GM12878 (cell line): Measurements from ENCODE around the gene SHMT1. TPM values are rescaled to one million over a fixed set of nuclear protein-coding genes. Genes with fewer than 3 reads are reported as not detected.
A peak's percentile ranks its signal among the peaks of the same experiment; 100 is the strongest.

Experiments
- ATF7 ChIP-seq: fragments of 450-650 bp; IDR thresholded peaks from 2 replicates; pipeline ENCODE4 v1.6.1; 2016; ENCODE audit warnings: low read depth, mild to moderate bottlenecking
- CBFB ChIP-seq: IDR thresholded peaks from 2 replicates; pipeline ENCODE4 v1.6.1; 2016; ENCODE audit warnings: antibody characterized with exemption, low read depth
- CBX5 ChIP-seq: sonication (generic); IDR thresholded peaks from 2 replicates; pipeline ENCODE4 v1.6.1; 2016; ENCODE audit warnings: low read depth, moderate library complexity, mild to moderate bottlenecking, inconsistent platforms
- CEBPZ ChIP-seq: fragments of 150-350 bp; IDR thresholded peaks from 2 replicates; pipeline ENCODE4 v1.6.1; 2016; ENCODE audit warnings: low read depth, low read length
- CREM ChIP-seq: IDR thresholded peaks from 2 replicates; pipeline ENCODE4 v1.6.1; 2014; ENCODE audit warnings: antibody characterized with exemption, low read depth
- DPF2 ChIP-seq: fragments of 450-650 bp; IDR thresholded peaks from 2 replicates; pipeline ENCODE4 v1.6.1; 2017; ENCODE audit warnings: mild to moderate bottlenecking
- GATAD2B ChIP-seq: fragments of 450-650 bp; conservative IDR thresholded peaks from 2 replicates; pipeline ENCODE4 v1.6.1; 2017; ENCODE audit warnings: low read depth, mild to moderate bottlenecking, moderate library complexity
- HDAC6 ChIP-seq: fragments of 200-600 bp; sonication (generic); IDR thresholded peaks from one replicate; pipeline ENCODE4 v1.8.0; 2017; ENCODE audit warnings: antibody characterized with exemption; ENCODE audit not compliant: unreplicated experiment
- JUNB ChIP-seq: IDR thresholded peaks from 2 replicates; pipeline ENCODE4 v1.6.1; 2016; ENCODE audit warnings: antibody characterized with exemption, mild to moderate bottlenecking
- MAX ChIP-seq: IDR thresholded peaks from 2 replicates; pipeline ENCODE4 v1.6.1; 2012; ENCODE audit warnings: low read depth, low read length, improper control_type of control experiment
- MXI1 ChIP-seq: fragments of 150-350 bp; IDR thresholded peaks from 2 replicates; pipeline ENCODE4 v1.6.1; 2011; ENCODE audit warnings: low read depth, mild to moderate bottlenecking, inconsistent platforms, low read length, improper control_type of control experiment
- NBN ChIP-seq: fragments of 450-650 bp; IDR thresholded peaks from 2 replicates; pipeline ENCODE4 v1.6.1; 2016
- NFYA ChIP-seq: IDR thresholded peaks from 2 replicates; pipeline ENCODE4 v1.6.1; 2011; ENCODE audit warnings: low read depth, mild to moderate bottlenecking, low read length, improper control_type of control experiment, borderline replicate concordance
- POU2F2 ChIP-seq: IDR thresholded peaks from 3 replicates; pipeline ENCODE4 v1.6.1; 2011; ENCODE audit warnings: low read depth, mild to moderate bottlenecking, low read length, borderline replicate concordance
- RFX5 ChIP-seq: IDR thresholded peaks from 2 replicates; pipeline ENCODE4 v1.6.1; 2011; ENCODE audit warnings: low read depth, low read length, improper control_type of control experiment
- SIN3A ChIP-seq: IDR thresholded peaks from 2 replicates; pipeline ENCODE4 v1.6.1; 2012; ENCODE audit warnings: low read depth, low read length, improper control_type of control experiment
- USF1 ChIP-seq: IDR thresholded peaks from 2 replicates; pipeline ENCODE4 v1.6.1; 2011; ENCODE audit warnings: borderline replicate concordance, low read depth, mild to moderate bottlenecking, moderate library complexity, mixed read lengths, low read length; ENCODE audit not compliant: insufficient read depth; ENCODE audit errors: extremely low read length
- ZNF274 ChIP-seq: IDR thresholded peaks from one replicate; pipeline ENCODE4 v1.8.0; 2011; ENCODE audit not compliant: insufficient read length, insufficient read depth
- ZSCAN29 ChIP-seq: fragments of 450-650 bp; IDR thresholded peaks from 2 replicates; pipeline ENCODE4 v1.6.1; 2017; ENCODE audit warnings: mild to moderate bottlenecking, moderate library complexity
- polyA plus RNA-seq, 11 experiments: library from polyadenylated mRNA; depleted of rRNA in 4 of 11; unstranded in 6 of 11; stranded (reverse) in 5 of 11; fragments of >200 nt; fragmentation: Nextera tagmentation in 4 of 11; fragmentation: Illumina TruSeq in 1 of 11; extraction: Ambion mirVana in 4 of 11; extraction: Trizol in 1 of 11; gene quantifications; 1 replicate in 1 of 11; 2 replicates in 10 of 11; pipeline versions ENCODE4 v1.2.1 to v1.2.3, GENCODE V29; 2011 to 2016; ENCODE audit warnings: inconsistent platforms in 2 of 11, missing spikeins in 2 of 11, low read depth in 1 of 11
- total RNA-seq, 4 experiments: library from RNA; depleted of rRNA in 3 of 4; stranded (reverse); fragments of >200 nt in 3 of 4; fragmentation: Illumina TruSeq in 1 of 4; extraction: Trizol in 1 of 4; gene quantifications; 2 replicates each; pipeline versions ENCODE4 v1.2.1 to v1.2.3, GENCODE V29; 2013 to 2021
- TF ChIP-seq, protein P1 (sequence below): fragments of 450-650 bp; IDR thresholded peaks from 2 replicates; pipeline ENCODE4 v1.6.1; 2017; ENCODE audit warnings: mild to moderate bottlenecking, moderate library complexity
- TF ChIP-seq, protein P2 (sequence below): IDR thresholded peaks from 2 replicates; pipeline ENCODE4 v1.6.1; 2012; ENCODE audit warnings: low read depth, low read length, improper control_type of control experiment

Gene SHMT1
- total and polyA plus RNA-seq, 10 of the 15 experiments (the other 5 are each of a cell fraction or from before 2014, with no cell fraction given), result 5.2 to 60.1 (median 34.6) TPM

- TF ChIP-seq ZNF274 (no peak), POU2F2 (no peak; the same call in 2 of the 3 replicates), HDAC6 (no peak), RFX5 (no peak), JUNB (no peak), CBX5 (no peak), MAX (peak; percentile 90), MXI1 (peak; percentile 78; the same call in 1 of the 2 replicates), DPF2 (0 out of 2 replicates have a peak, but pooled peaks have one; percentile 14), CBFB (0 out of 2 replicates have a peak, but pooled peaks have one; percentile 51), NBN (peak; percentile 77; the same call in 1 of the 2 replicates), ZSCAN29 (no peak), CEBPZ (no peak), GATAD2B (no peak; the same call in 1 of the 2 replicates), CREM (peak; percentile 61; the same call in 1 of the 2 replicates), NFYA (no peak), SIN3A (peak; percentile 92), USF1 (peak; percentile 96), ATF7 (peak; percentile 60; the same call in 1 of the 2 replicates)
- TF ChIP-seq, protein P1, sequence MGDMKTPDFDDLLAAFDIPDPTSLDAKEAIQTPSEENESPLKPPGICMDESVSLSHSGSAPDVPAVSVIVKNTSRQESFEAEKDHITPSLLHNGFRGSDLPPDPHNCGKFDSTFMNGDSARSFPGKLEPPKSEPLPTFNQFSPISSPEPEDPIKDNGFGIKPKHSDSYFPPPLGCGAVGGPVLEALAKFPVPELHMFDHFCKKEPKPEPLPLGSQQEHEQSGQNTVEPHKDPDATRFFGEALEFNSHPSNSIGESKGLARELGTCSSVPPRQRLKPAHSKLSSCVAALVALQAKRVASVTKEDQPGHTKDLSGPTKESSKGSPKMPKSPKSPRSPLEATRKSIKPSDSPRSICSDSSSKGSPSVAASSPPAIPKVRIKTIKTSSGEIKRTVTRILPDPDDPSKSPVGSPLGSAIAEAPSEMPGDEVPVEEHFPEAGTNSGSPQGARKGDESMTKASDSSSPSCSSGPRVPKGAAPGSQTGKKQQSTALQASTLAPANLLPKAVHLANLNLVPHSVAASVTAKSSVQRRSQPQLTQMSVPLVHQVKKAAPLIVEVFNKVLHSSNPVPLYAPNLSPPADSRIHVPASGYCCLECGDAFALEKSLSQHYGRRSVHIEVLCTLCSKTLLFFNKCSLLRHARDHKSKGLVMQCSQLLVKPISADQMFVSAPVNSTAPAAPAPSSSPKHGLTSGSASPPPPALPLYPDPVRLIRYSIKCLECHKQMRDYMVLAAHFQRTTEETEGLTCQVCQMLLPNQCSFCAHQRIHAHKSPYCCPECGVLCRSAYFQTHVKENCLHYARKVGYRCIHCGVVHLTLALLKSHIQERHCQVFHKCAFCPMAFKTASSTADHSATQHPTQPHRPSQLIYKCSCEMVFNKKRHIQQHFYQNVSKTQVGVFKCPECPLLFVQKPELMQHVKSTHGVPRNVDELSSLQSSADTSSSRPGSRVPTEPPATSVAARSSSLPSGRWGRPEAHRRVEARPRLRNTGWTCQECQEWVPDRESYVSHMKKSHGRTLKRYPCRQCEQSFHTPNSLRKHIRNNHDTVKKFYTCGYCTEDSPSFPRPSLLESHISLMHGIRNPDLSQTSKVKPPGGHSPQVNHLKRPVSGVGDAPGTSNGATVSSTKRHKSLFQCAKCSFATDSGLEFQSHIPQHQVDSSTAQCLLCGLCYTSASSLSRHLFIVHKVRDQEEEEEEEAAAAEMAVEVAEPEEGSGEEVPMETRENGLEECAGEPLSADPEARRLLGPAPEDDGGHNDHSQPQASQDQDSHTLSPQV, result no peak
- TF ChIP-seq, protein P2, sequence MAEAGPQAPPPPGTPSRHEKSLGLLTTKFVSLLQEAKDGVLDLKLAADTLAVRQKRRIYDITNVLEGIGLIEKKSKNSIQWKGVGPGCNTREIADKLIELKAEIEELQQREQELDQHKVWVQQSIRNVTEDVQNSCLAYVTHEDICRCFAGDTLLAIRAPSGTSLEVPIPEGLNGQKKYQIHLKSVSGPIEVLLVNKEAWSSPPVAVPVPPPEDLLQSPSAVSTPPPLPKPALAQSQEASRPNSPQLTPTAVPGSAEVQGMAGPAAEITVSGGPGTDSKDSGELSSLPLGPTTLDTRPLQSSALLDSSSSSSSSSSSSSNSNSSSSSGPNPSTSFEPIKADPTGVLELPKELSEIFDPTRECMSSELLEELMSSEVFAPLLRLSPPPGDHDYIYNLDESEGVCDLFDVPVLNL, result peak; percentile 33; the same call in 1 of the 2 replicates
Measured at GRCh38 chr17:18314731-18315561, 48.4 kb downstream of the SHMT1 start, which contains the start of the genes SMCR8 and TOP3A (continued).
